ENCODE data around the gene HDAC5.

DNA sequence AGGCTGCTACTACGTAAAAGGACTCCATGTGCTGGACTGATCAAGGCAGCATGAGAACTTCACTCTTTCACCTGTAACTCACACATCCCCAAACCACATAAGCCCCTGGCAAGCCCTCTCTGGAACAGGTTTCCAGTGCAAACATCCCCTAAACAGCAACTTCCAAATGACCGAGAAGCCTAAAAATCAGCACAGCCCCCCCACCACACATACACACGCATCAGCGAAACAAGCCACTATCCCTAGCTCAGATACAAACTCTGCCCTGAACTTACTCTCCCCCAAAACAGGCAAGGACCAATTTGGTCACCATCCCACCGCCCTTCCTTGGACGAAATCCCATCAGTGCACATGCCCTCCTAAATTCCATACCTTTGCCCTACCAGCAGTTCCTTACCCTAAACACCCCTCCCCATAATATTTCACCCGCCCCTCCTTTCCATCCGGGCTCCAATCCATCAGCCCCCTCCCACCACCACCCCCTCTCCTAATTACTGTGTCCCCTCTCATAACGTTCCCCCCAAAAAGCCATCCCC lies 57.7 kb downstream of the HDAC5 start:
- TF ChIP-seq CTCF (conservative IDR thresholded peaks at IDR 0.05; ENCODE audit: low read length) (no peak), EZH2phosphoT487 (IDR thresholded peaks at IDR 0.05; ENCODE audit: borderline replicate concordance, low read depth, low read length) (no peak)

Data from OCI-LY7 (cell line).